GM12872 (cell line): ENCODE results near the gene FAM193A.

Experiments used
- TF ChIP-seq, protein P1 (sequence below): IDR thresholded peaks from 3 replicates; pipeline ENCODE4 v1.5.1; 2011; ENCODE audit warnings: low read depth, mild to moderate bottlenecking, low read length, moderate library complexity; ENCODE audit not compliant: insufficient read depth

The FAM193A gene

DNA sequence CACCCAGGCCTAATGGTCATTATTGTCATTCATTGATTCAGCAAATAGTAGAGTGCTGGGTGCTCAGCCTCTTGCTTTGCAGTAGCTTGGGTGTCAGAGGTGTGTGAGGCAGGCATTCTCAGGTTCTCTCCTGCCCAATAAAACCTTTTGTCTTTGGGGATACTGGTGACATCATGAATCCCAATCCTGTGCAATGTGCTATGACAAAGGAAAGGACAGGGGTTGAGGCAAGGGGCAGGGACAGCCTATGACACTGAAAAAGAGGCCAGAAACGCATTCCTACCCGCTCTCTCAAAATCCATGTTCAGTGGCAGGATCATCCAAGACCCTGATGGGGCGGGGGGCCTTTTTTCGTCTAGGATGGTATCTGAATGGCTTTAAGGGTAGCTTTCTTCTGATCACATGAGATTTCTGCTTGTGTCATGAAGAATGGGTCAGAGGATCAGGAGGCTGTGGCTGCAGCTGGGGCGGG is 1.5 kb upstream of the FAM193A start:
- TF ChIP-seq, protein P1, sequence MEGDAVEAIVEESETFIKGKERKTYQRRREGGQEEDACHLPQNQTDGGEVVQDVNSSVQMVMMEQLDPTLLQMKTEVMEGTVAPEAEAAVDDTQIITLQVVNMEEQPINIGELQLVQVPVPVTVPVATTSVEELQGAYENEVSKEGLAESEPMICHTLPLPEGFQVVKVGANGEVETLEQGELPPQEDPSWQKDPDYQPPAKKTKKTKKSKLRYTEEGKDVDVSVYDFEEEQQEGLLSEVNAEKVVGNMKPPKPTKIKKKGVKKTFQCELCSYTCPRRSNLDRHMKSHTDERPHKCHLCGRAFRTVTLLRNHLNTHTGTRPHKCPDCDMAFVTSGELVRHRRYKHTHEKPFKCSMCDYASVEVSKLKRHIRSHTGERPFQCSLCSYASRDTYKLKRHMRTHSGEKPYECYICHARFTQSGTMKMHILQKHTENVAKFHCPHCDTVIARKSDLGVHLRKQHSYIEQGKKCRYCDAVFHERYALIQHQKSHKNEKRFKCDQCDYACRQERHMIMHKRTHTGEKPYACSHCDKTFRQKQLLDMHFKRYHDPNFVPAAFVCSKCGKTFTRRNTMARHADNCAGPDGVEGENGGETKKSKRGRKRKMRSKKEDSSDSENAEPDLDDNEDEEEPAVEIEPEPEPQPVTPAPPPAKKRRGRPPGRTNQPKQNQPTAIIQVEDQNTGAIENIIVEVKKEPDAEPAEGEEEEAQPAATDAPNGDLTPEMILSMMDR: no peak

DNA sequence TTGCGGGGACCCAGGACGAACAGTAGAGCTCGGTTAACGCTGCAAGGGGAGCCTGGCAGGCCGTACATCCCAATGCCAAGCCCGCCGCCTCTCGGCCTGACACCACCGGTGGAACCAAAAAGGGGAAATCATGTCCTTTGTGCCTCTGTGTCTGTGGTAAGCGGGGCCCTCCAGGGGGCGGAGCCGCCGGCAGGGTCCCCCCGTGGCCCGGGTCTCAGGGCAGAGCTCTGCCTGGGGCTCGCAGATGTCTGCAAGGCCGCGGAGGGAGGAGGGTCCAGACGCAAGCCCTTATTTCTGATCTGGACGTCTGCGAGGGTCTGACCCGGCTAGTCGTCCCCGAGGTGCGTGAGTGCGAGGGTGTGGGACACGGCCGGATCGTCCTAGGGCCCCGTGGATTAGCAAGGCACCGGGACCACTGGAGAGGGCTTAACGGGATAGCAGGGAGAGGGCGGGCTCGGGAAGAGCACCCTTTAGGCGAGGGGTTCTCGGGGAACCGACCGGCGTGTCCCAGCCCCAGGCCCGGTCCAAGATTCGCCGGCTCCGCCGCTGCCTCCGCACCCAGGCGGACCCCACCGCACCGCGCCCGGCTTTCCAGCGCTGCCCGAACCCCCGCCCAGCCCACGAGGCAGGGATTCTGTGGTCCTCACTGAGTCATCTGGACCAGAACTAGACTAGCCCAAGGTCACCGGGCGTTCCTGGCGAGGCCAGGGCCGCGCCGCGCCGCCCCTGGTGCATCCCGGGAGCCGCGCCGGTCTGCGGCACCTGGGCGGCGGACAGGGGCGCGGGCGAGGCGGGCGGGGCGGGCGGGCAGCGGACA is 863 bp upstream of the FAM193A start:
- TF ChIP-seq, protein P1: peak; percentile 44

DNA sequence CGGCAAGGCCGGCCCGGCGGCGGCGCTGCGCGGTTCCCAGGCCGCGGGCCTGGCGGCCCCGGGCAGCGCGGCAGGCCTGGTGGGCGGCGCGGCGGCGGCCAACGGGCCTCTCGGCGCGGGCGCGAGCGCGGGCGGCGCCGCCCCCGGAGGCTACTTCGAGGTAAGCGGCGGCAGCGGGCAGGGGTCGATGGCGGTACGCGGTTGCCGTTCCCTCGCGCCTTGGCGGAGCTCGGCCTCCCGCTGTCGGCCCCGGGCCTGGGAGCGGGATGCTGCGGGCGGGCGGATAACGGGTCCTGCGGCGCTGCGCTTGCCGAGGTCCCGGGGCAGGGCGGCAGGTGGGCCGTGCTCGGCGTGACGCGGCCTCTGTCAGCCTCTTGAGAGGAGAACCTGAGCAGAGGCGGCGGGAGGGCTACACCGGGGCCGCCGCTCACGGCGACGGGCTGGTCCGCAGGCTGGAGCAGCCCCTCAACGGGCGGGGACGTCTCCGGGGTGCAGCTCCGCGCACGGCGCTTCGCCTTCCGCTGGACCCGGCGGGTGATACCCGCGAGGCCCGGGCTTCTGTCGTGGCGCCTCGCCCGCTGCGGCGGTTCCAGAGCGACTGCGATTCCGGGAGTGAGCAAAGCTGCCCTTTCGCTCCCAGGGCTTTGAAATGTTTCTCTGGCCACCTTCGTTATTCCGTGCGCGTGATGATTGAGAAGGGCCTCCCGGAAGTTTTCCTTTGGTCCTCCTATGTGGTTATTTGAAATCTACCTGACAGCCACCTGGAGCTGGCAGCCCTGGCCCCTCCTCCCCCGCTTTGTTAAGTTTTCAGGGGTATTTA is 774 bp downstream of the FAM193A start:
- TF ChIP-seq, protein P1: no peak

DNA sequence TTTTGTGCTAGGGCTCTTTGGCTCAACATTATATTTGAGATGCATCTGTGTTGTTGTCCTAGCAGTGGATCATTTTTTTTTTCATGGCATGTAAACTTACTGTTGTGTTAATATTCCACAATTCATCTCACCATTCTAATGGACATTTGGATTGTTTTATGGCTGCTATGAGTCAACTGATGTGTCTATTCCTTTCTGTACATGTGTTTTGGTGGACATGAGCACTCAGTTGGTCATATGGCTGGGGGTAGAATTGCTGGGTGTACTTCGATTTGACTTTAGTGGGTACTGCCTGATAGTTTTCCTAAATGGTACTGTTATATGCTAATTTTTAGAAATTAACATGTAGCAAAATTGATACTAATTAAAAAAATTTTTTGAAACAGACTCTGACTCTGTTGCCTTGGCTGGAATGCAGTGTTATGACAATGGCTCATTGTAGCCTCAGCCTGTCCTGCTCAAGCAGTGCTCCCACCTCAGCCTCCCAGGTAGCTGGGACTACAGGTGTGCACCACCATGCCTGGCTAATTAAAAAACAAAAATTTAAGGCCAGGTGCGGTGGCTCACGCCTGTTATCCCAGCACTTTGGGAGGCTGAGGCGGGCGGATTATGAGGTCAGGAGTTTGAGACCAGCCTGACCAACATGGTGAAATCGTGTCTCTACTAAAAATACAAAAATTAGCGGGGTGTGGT is 9.0 kb downstream of the FAM193A start:
- TF ChIP-seq, protein P1: no peak

DNA sequence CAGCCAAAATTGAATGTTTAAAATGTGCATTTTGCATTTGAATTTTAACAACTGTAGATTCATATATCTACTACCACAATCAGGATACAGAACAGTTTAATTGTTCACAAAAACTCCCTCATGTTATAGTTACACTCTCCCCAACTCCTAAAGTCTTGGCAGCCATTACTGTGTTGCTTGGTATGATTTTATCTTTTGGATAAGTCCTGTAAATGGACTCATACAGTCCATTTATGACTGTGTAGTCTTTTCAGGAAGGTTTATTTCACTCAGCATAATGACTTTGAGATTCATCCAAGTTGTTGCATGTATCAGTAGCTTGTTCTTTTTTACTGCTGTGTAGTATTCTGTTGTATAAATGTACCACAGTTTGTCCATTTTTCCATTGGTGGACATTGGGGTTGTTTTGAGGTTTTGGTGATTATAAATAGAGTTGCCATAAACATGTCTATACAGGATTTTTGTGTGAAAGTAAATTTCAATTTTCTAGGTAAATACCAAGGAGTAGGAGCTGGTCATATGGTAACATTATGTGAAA is 9.9 kb downstream of the FAM193A start:
- TF ChIP-seq, protein P1: no peak

DNA sequence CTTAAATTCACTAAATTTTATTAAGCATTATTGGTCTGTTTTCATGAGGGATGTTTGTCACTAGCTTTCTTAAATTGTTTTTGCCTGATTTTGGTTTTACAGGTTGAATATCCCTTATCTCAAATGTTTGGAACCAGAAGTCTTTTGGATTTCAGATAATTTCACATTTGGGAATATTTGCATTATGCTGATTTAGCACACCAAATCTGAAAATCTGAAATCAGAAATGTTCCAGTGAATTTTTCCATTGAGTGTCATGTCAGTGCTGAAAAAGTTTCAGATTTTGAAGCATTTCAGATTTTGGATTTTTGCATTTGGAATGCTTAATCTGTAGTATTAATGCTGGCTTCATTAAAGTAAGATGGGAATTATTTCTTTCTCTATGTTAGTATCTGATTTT is 14.7 kb downstream of the FAM193A start:
- TF ChIP-seq, protein P1: no peak
